ENCODE results near the gene C11orf21.

The C11orf21 gene

GRCh38 chr11:2260491-2261364 lies 41.0 kb downstream of the C11orf21 start:
- DNase-seq (ENCODE audit: low spot score): no peak

GRCh38 chr11:2259897-2260451 lies 41.7 kb downstream of the C11orf21 start:
- no peak for DNase-seq (ENCODE audit: low spot score)

GRCh38 chr11:2259466-2259830 lies 42.3 kb downstream of the C11orf21 start:
- DNase-seq (ENCODE audit: low spot score): no peak

GRCh38 chr11:2258501-2259465 lies 42.9 kb downstream of the C11orf21 start:
- DNase-seq (ENCODE audit: low spot score): no peak

GRCh38 chr11:2256951-2257700 lies 44.6 kb downstream of the C11orf21 start:
- no peak for DNase-seq (ENCODE audit: low spot score)

- DNase-seq (ENCODE audit: low spot score): no peak
Measured at GRCh38 chr11:2256293-2256913, 45.3 kb downstream of the C11orf21 start.

- no peak for DNase-seq (ENCODE audit: low spot score)
Measured at GRCh38 chr11:2252018-2252417, 49.7 kb downstream of the C11orf21 start.

- no peak for DNase-seq (ENCODE audit: low spot score)
Measured at GRCh38 chr11:2251138-2251537, 50.6 kb downstream of the C11orf21 start.

- no peak for DNase-seq (ENCODE audit: low spot score)
Measured at GRCh38 chr11:2250485-2250884, 51.2 kb downstream of the C11orf21 start.

GRCh38 chr11:2250041-2250440 lies 51.7 kb downstream of the C11orf21 start:
- no peak for DNase-seq (ENCODE audit: low spot score)

GRCh38 chr11:2249189-2249916 lies 52.4 kb downstream of the C11orf21 start:
- DNase-seq (ENCODE audit: low spot score): no peak

- DNase-seq (ENCODE audit: low spot score): no peak
Measured at GRCh38 chr11:2248762-2249161, 53.0 kb downstream of the C11orf21 start.

GRCh38 chr11:2248242-2248641 lies 53.5 kb downstream of the C11orf21 start:
- DNase-seq (ENCODE audit: low spot score): no peak

- no peak for DNase-seq (ENCODE audit: low spot score)
Measured at GRCh38 chr11:2247496-2247895, 54.2 kb downstream of the C11orf21 start.

Data from LoVo (cell line).